ENCODE results near the gene LAMTOR2.

Gene LAMTOR2

DNA sequence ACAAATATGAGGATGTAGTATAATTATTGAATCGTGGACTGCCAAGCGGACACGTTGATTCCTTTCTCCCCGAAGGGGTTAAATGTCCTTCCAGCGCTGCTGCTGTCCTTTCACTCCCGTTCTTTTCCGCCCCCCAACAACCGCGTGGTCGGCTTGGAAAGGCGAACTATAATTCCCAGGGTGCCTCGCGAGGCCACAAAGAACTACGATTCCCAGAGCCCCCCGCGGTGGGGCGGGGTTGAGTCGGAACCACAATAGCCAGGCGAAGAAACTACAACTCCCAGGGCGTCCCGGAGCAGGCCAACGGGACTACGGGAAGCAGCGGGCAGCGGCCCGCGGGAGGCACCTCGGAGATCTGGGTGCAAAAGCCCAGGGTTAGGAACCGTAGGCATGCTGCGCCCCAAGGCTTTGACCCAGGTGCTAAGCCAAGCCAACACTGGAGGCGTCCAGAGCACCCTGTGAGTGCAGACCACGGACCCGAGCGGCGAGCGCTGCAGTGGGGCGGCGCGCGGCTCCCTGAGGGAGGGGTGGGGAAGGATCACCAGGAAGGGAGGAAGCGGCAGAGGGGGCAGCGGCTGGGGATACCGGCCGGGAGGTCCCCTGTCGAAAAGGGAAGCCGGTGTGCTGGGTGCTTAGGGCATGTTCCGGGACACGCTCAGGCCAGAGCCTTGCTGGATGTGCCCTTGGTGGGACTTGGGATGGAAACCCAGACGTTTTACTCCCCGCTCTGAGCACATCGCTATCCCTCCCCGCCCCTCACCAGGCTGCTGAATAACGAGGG is at the start of gene LAMTOR2:
TSS of gene LAMTOR2 (plus strand) at position 283 of the 781 bp plus-strand sequence. CDS start at position 391, 108 bp downstream.
- H3K27ac ChIP-seq, result peak within 1 kb of the TSS; percentile 89
- H3K4me2 ChIP-seq (ENCODE audit: low read length), result peak within 1 kb of the TSS; percentile 79
- H3K27me3 ChIP-seq (ENCODE audit: control insufficient read depth, insufficient read depth, low read length), result no peaks in the 10 kb centered on the region
- TF ChIP-seq, protein P1, sequence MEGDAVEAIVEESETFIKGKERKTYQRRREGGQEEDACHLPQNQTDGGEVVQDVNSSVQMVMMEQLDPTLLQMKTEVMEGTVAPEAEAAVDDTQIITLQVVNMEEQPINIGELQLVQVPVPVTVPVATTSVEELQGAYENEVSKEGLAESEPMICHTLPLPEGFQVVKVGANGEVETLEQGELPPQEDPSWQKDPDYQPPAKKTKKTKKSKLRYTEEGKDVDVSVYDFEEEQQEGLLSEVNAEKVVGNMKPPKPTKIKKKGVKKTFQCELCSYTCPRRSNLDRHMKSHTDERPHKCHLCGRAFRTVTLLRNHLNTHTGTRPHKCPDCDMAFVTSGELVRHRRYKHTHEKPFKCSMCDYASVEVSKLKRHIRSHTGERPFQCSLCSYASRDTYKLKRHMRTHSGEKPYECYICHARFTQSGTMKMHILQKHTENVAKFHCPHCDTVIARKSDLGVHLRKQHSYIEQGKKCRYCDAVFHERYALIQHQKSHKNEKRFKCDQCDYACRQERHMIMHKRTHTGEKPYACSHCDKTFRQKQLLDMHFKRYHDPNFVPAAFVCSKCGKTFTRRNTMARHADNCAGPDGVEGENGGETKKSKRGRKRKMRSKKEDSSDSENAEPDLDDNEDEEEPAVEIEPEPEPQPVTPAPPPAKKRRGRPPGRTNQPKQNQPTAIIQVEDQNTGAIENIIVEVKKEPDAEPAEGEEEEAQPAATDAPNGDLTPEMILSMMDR (IDR thresholded peaks at IDR 0.05), result no peak
- peak within 1 kb of the TSS; percentile 95 for H2AFZ ChIP-seq
- no peaks in the 10 kb centered on the region for H3K9me3 ChIP-seq (ENCODE audit: control insufficient read depth, low read length)
- peak within 1 kb of the TSS; percentile 92 for H3K4me3 ChIP-seq (ENCODE audit: low read depth, low read length)
- no peaks in the 10 kb centered on the region for H3K79me2 ChIP-seq
- no peak within 1 kb of the TSS for H3K9ac ChIP-seq
- H3K4me1 ChIP-seq, result no peaks in the 10 kb centered on the region
- no peaks in the 10 kb centered on the region for H3K36me3 ChIP-seq (ENCODE audit: control insufficient read depth, insufficient read depth, low read length)

DNA sequence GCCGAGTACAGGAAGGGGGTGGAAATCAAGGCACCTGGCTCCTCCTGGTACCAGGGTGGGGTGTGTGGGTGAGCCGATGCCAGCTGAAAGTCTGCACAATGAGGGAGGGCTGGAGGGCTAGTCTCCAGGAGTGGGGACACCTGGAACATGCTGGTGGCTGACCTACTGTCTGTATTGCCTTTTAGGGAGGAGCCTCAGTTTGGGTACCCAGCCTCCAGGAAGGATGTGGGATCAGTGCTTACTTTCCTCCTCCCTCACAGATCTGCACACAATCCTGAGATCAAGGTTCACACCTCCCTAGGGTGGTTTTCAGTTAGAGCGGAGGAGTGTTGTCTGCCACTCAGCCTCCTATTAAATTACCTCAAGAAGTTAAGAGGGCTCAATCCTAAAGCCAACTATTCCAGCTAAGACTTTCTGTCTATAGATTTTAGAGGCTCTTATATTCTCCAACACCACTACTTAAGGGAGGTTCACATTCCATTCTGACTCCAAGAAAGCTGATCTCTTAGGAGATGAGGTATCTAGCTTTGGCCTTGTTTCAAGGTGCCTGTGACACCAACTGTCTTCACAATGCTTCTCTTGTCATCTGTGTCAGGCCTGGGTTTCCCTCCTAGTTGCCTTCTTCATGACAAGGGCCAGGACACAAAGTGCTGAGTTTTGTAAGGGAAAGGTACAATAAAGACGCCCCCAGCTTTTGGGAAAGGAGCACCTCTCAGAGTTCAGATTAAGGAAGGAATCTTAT is 49.6 kb upstream of the LAMTOR2 start:
- Histone ChIP-seq H3K4me2 (ENCODE audit: low read length) (no peak overlapping the region), H3K9ac (no peak overlapping the region), H3K79me2 (no peaks in the 10 kb centered on the region), H2AFZ (no peak overlapping the region), H3K9me3 (ENCODE audit: control insufficient read depth, low read length) (no peaks in the 10 kb centered on the region), H3K36me3 (ENCODE audit: control insufficient read depth, insufficient read depth, low read length) (no peaks in the 10 kb centered on the region), H3K27me3 (ENCODE audit: control insufficient read depth, insufficient read depth, low read length) (no peaks in the 10 kb centered on the region), H3K27ac (no peak overlapping the region), H3K4me3 (ENCODE audit: low read depth, low read length) (no peak overlapping the region), H3K4me1 (peaks cover 4% of the 10 kb centered on the region)
- TF ChIP-seq, protein P1 (IDR thresholded peaks at IDR 0.05), result no peak

DNA sequence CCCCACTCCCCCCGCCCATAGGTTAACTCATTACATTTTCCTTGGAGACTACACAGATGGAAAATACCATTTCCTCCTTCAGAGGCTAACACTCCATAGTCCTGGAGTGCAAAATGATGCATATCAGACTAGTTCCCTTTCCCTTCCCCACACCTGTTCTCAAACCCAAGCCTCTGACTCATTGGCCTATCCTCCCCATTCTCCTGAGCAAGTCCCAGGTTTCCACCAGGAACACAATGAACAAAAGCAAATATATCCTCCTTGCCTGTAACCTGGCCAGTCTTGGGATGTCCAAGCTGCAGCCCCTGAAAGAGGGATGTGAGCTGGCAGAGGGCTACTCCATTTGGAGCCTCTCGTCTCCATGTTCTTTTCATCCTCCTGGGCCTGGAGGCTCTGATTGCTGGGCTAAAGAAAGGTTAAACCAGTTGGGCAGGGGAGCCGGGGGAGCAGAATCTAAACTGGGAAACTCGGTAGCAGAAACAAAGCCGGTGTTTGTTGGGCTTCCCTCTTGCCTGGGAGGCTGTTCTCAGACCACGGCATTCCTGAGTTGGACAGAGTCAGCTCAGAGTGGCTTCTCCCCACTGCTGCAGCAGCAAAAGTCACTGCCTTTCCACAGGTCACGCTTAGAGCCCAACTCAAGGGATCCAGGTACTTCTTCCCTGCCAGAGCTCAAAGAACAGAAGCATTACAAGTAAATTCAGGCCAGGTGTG is 47.8 kb upstream of the LAMTOR2 start:
- Histone ChIP-seq H3K79me2 (no peaks in the 10 kb centered on the region), H3K4me1 (peaks cover 4% of the 10 kb centered on the region), H3K9me3 (ENCODE audit: control insufficient read depth, low read length) (no peaks in the 10 kb centered on the region), H2AFZ (no peak overlapping the region), H3K4me3 (ENCODE audit: low read depth, low read length) (no peak overlapping the region), H3K4me2 (ENCODE audit: low read length) (no peak overlapping the region), H3K27me3 (ENCODE audit: control insufficient read depth, insufficient read depth, low read length) (no peaks in the 10 kb centered on the region), H3K9ac (no peak overlapping the region), H3K36me3 (ENCODE audit: control insufficient read depth, insufficient read depth, low read length) (no peaks in the 10 kb centered on the region), H3K27ac (no peak overlapping the region)
- TF ChIP-seq, protein P1 (IDR thresholded peaks at IDR 0.05), result no peak

DNA sequence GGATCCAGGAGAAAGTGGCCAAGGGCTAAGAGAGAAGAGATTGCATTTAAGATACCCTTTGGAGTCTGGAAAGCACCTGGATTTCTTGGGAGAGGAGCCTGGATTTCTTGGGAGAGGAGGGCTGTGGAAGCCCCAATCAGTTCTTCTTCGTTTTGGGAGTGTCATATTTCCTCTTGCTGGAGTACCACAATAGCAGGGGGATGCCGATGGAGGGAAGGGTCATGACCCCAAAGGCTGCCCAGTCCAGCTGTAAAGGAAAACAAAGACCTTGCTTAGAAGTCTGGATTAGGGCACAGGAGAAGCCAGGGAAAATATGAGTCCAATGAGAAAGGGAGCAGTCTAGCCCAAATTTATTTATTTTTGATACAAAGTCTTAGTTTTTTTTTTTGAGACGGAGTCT is 45.2 kb upstream of the LAMTOR2 start:
- no peaks in the 10 kb centered on the region for H3K36me3 ChIP-seq (ENCODE audit: control insufficient read depth, insufficient read depth, low read length)
- peak overlapping the region; percentile 41 for H3K27ac ChIP-seq
- H3K4me3 ChIP-seq (ENCODE audit: low read depth, low read length), result no peak overlapping the region

More for the DNA sequence above, 45.2 kb upstream of the LAMTOR2 start:
- no peaks in the 10 kb centered on the region for H3K9me3 ChIP-seq (ENCODE audit: control insufficient read depth, low read length)
- no peak overlapping the region for H2AFZ ChIP-seq
- no peak overlapping the region for H3K4me2 ChIP-seq (ENCODE audit: low read length)
- peaks cover 4% of the 10 kb centered on the region for H3K4me1 ChIP-seq
- TF ChIP-seq, protein P1 (IDR thresholded peaks at IDR 0.05), result no peak
- no peaks in the 10 kb centered on the region for H3K27me3 ChIP-seq (ENCODE audit: control insufficient read depth, insufficient read depth, low read length)
- no peak overlapping the region for H3K9ac ChIP-seq
- no peaks in the 10 kb centered on the region for H3K79me2 ChIP-seq
